Naive thymus-derived CD8-positive, alpha-beta T cell (primary cell): Measurements from ENCODE around the gene MTF2. TPM values are rescaled to one million over a fixed set of nuclear protein-coding genes. Genes with fewer than 3 reads are reported as not detected.

ENCODE experiments used
- ATAC-seq, 2 donors: fragments of 150-1000 bp; cut with Tn5 transposase in 1 of 2; sonication (Bioruptor Pico), chemical (Tn5 transposase) in 1 of 2; 1 replicate in 1 of 2; 2 replicates in 1 of 2; pipeline ENCODE4 v1.10.0; 2021; ENCODE audit warnings: mild to moderate bottlenecking in 2 of 2, moderate library complexity in 2 of 2
- POLR2A ChIA-PET: fragments of 350-600 bp; sonication (Branson Sonifier 250); formaldehyde crosslinking; loops from one replicate; lab custom pipeline; 2021; ENCODE audit warnings: antibody characterized with exemption; lab: Charles Lee
- DNase-seq, 10 donors: peaks; one replicate each; pipeline versions ENCODE4 v3.0.0 to v3.0.0-alpha.2; 2020 to 2022
- H3K27ac Mint-ChIP-seq, 10 donors: one replicate each; pipeline ENCODE4 v1.8.0; 2020 to 2022; ENCODE audit warnings: mild to moderate bottlenecking in 10 of 10, mixed read lengths in 10 of 10, moderate library complexity in 4 of 10, inconsistent platforms in 1 of 10
- H3K27me3 Mint-ChIP-seq, 5 donors: one replicate each; pipeline ENCODE4 v1.8.0; 2021 to 2022; ENCODE audit warnings: mixed read lengths in 5 of 5
- H3K36me3 Mint-ChIP-seq, 3 donors: one replicate each; pipeline ENCODE4 v1.8.0; 2020 to 2022; ENCODE audit warnings: mixed read lengths in 3 of 3, mild to moderate bottlenecking in 2 of 3, inconsistent platforms in 1 of 3
- H3K4me1 Mint-ChIP-seq, 4 donors: one replicate each; pipeline ENCODE4 v1.8.0; 2021 to 2022; ENCODE audit warnings: mixed read lengths in 4 of 4
- H3K4me3 Mint-ChIP-seq, 10 donors: one replicate each; pipeline ENCODE4 v1.8.0; 2020 to 2022; ENCODE audit warnings: mild to moderate bottlenecking in 10 of 10, mixed read lengths in 10 of 10, moderate library complexity in 6 of 10, inconsistent platforms in 1 of 10
- H3K9me3 Mint-ChIP-seq, 9 donors: one replicate each; pipeline ENCODE4 v1.8.0; 2020 to 2022; ENCODE audit warnings: mixed read lengths in 9 of 9, mild to moderate bottlenecking in 3 of 9, inconsistent platforms in 1 of 9, moderate library complexity in 1 of 9
- polyA plus RNA-seq, 3 donors: library from polyadenylated mRNA; unstranded; fragments of 300-500 nt; fragmentation: Illumina TruSeq; gene quantifications; one replicate each; pipeline ENCODE4 v1.2.3, GENCODE V29; 2021
- total RNA-seq, 8 experiments: library from RNA in 2 of 8; stranded (reverse) in 2 of 8; gene quantifications; one replicate each; pipeline ENCODE4 v1.2.3 and lab custom pipeline; 2021 to 2026

MTF2 gene
- total and polyA plus RNA-seq, 5 experiments from 2014 or later = 43.7 to 67.7 (median 53.0) TPM

GRCh38 chr1:93087532-93087931 is 8.4 kb downstream of the MTF2 start:
- Mint-ChIP-seq H3K9me3 (no peaks in the 10 kb centered on the region), H3K36me3 (peaks cover 19 to 62% (median 29%) of the 10 kb centered on the region in 3 donors), H3K27me3 (no peaks in the 10 kb centered on the region), H3K4me1 (peaks cover 22 to 78% (median 67%) of the 10 kb centered on the region in 4 donors), H3K27ac (peak overlapping the region in 2 of 10 donors; percentile 29 to 67), H3K4me3 (peak overlapping the region in 3 of 10 donors; percentile 5 to 14 (median 9))
- DNase-seq = no peak
- POLR2A ChIA-PET = no interaction called here
- ATAC-seq = no peak

- no peaks in the 10 kb centered on the region for H3K27me3 Mint-ChIP-seq
- peaks cover 5 to 34% (median 17%) of the 10 kb centered on the region in 3 donors for H3K36me3 Mint-ChIP-seq
- H3K9me3 Mint-ChIP-seq = no peaks in the 10 kb centered on the region
- POLR2A ChIA-PET = interaction anchor here (0.6 kb wide), 1 partner anchor 9 kb away, joined by 3 read pairs; no protein-coding TSS in a partner anchor
- H3K27ac Mint-ChIP-seq = peak overlapping the region in 8 of 10 donors; percentile 1 to 74 (median 41)
- H3K4me1 Mint-ChIP-seq = peaks cover 17 to 80% (median 73%) of the 10 kb centered on the region in 4 donors
- ATAC-seq = no peak
- H3K4me3 Mint-ChIP-seq = peak overlapping the region in 6 of 10 donors; percentile 16 to 70 (median 42)
- DNase-seq = no peak
Observed at GRCh38 chr1:93093332-93094006, 14.4 kb downstream of the MTF2 start.

GRCh38 chr1:93095804-93096585 is 16.9 kb downstream of the MTF2 start:
- Mint-ChIP-seq H3K36me3 (peaks cover 5 to 19% (median 8%) of the 10 kb centered on the region in 3 donors), H3K4me3 (peak overlapping the region in 6 of 10 donors; percentile 9 to 54 (median 35)), H3K9me3 (no peaks in the 10 kb centered on the region), H3K4me1 (peaks cover 27 to 88% (median 80%) of the 10 kb centered on the region in 4 donors), H3K27ac (peak overlapping the region in 7 of 10 donors; percentile 1 to 73 (median 6)), H3K27me3 (no peaks in the 10 kb centered on the region)
- DNase-seq = no peak
- ATAC-seq = no peak
- POLR2A ChIA-PET = interaction anchor here (0.6 to 1.4 kb wide), 2 partner anchors 17 to 136 kb away, joined by 3 to 6 read pairs; partner anchors contain the start of gene MTF2

- peak overlapping the region in 3 of 10 donors; percentile 16 to 31 (median 16) for H3K27ac Mint-ChIP-seq
- peaks cover 21 to 62% (median 52%) of the 10 kb centered on the region in 4 donors for H3K4me1 Mint-ChIP-seq
- POLR2A ChIA-PET = no interaction called here
- H3K9me3 Mint-ChIP-seq = peaks cover 0 to 14% (median 2%) of the 10 kb centered on the region in 9 donors
- DNase-seq (no peak), ATAC-seq (no peak)
- peaks cover 10 to 42% (median 29%) of the 10 kb centered on the region in 3 donors for H3K36me3 Mint-ChIP-seq
- no peaks in the 10 kb centered on the region for H3K27me3 Mint-ChIP-seq
- H3K4me3 Mint-ChIP-seq = peak overlapping the region in 1 of 10 donors; percentile 6
Observed at GRCh38 chr1:93102142-93102541, 23.1 kb downstream of the MTF2 start.

DNA sequence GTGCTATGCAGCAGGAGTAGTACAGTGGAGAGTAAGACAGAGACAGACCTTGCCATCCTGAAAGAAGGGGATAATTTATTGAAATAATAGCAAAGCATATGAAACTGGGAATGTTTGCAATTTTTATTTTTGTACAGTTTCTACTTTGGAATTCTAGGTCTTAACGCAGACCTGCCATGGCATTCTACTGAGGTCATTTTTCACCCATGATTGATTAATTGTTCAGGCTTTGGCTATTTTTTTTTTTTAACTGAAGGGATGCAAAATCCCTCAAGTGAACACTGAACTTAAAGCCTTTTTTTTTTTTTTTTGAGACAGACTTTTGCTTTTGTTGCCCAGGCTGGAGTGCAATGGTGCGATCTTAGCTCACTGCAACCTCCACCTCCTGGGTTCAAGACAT is 27.1 kb downstream of the MTF2 start:
- POLR2A ChIA-PET = no interaction called here
- no peak overlapping the region for H3K4me3 Mint-ChIP-seq
- peaks cover 0 to 30% (median 10%) of the 10 kb centered on the region in 9 donors for H3K9me3 Mint-ChIP-seq
- no peaks in the 10 kb centered on the region for H3K27me3 Mint-ChIP-seq
- H3K4me1 Mint-ChIP-seq = peaks cover 14 to 53% (median 36%) of the 10 kb centered on the region in 4 donors
- DNase-seq = no peak
- peaks cover 23 to 71% (median 47%) of the 10 kb centered on the region in 3 donors for H3K36me3 Mint-ChIP-seq
- no peak for ATAC-seq
- H3K27ac Mint-ChIP-seq = peak overlapping the region in 2 of 10 donors; percentile 1 to 29

- H3K27ac Mint-ChIP-seq = peak overlapping the region in 3 of 10 donors; percentile 15 to 81 (median 75)
- peaks cover 23 to 76% (median 47%) of the 10 kb centered on the region in 3 donors for H3K36me3 Mint-ChIP-seq
- H3K4me1 Mint-ChIP-seq = peaks cover 12 to 54% (median 34%) of the 10 kb centered on the region in 4 donors
- peak overlapping the region in 1 of 10 donors; percentile 33 for H3K4me3 Mint-ChIP-seq
- POLR2A ChIA-PET = no interaction called here
- no peaks in the 10 kb centered on the region for H3K27me3 Mint-ChIP-seq
- peaks cover 0 to 30% (median 10%) of the 10 kb centered on the region in 9 donors for H3K9me3 Mint-ChIP-seq
- DNase-seq (no peak), ATAC-seq (no peak)
Observed at GRCh38 chr1:93107395-93107794, 28.3 kb downstream of the MTF2 start.

- Mint-ChIP-seq H3K27me3 (no peaks in the 10 kb centered on the region), H3K4me1 (peaks cover 13 to 54% (median 32%) of the 10 kb centered on the region in 4 donors), H3K4me3 (peak overlapping the region in 1 of 10 donors; percentile 36), H3K9me3 (peaks cover 0 to 30% (median 10%) of the 10 kb centered on the region in 9 donors), H3K27ac (no peak overlapping the region), H3K36me3 (peaks cover 23 to 82% (median 47%) of the 10 kb centered on the region in 3 donors)
- DNase-seq = no peak
- no peak for ATAC-seq
- POLR2A ChIA-PET = interaction anchor here (0.6 kb wide), 1 partner anchor 66 kb away, joined by 4 read pairs; no protein-coding TSS in a partner anchor
Observed at GRCh38 chr1:93108335-93108734, 29.3 kb downstream of the MTF2 start.

GRCh38 chr1:93109578-93109977 is 30.5 kb downstream of the MTF2 start:
- peak overlapping the region in 5 of 10 donors; percentile 7 to 83 (median 47) for H3K27ac Mint-ChIP-seq
- H3K36me3 Mint-ChIP-seq = peaks cover 23 to 81% (median 44%) of the 10 kb centered on the region in 3 donors
- no peaks in the 10 kb centered on the region for H3K27me3 Mint-ChIP-seq
- peaks cover 15 to 47% (median 31%) of the 10 kb centered on the region in 4 donors for H3K4me1 Mint-ChIP-seq
- H3K4me3 Mint-ChIP-seq = peak overlapping the region in 2 of 10 donors; percentile 9 to 34
- no peak for DNase-seq
- POLR2A ChIA-PET = interaction anchor here (0.6 kb wide), 1 partner anchor 13 kb away, joined by 4 read pairs; no protein-coding TSS in a partner anchor
- ATAC-seq = no peak
- H3K9me3 Mint-ChIP-seq = peaks cover 0 to 30% (median 10%) of the 10 kb centered on the region in 9 donors

- H3K36me3 Mint-ChIP-seq = peaks cover 24 to 76% (median 37%) of the 10 kb centered on the region in 3 donors
Observed at GRCh38 chr1:93111065-93111464, 32.0 kb downstream of the MTF2 start.

DNA sequence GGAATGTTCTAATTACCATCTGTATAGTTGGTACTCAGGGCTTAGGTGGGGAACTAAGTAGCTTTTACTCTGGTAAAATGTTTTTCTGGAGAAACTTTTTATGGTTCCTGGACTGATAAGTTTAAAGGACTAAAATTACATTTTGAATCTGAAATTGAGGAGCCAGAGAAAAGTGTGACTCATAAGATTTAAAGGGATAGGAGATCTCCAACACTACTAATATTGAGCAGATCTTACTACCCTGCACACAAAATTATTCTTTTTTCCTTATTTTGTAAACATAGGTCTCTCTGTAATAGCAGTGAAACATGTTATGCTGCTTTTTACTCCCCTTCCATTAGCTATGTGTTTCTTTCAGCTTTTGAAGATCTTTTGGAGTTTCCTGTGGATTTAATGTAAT is 32.5 kb downstream of the MTF2 start:
- no peak for ATAC-seq
- Mint-ChIP-seq H3K27me3 (no peaks in the 10 kb centered on the region), H3K27ac (peak overlapping the region in 6 of 10 donors; percentile 26 to 66 (median 43)), H3K36me3 (peaks cover 23 to 77% (median 33%) of the 10 kb centered on the region in 3 donors), H3K4me3 (no peak overlapping the region), H3K4me1 (peaks cover 15 to 39% (median 27%) of the 10 kb centered on the region in 4 donors), H3K9me3 (peaks cover 0 to 22% (median 7%) of the 10 kb centered on the region in 9 donors)
- POLR2A ChIA-PET = no interaction called here
- DNase-seq = no peak

More at GRCh38 chr1:93111065-93111464, 32.0 kb downstream of the MTF2 start:
- no peak for ATAC-seq
- POLR2A ChIA-PET = no interaction called here
- Mint-ChIP-seq H3K4me3 (no peak overlapping the region), H3K27ac (peak overlapping the region in 1 of 10 donors; percentile 36), H3K9me3 (peaks cover 0 to 27% (median 10%) of the 10 kb centered on the region in 9 donors), H3K27me3 (no peaks in the 10 kb centered on the region), H3K4me1 (peaks cover 15 to 40% (median 28%) of the 10 kb centered on the region in 4 donors)
- DNase-seq = no peak

DNA sequence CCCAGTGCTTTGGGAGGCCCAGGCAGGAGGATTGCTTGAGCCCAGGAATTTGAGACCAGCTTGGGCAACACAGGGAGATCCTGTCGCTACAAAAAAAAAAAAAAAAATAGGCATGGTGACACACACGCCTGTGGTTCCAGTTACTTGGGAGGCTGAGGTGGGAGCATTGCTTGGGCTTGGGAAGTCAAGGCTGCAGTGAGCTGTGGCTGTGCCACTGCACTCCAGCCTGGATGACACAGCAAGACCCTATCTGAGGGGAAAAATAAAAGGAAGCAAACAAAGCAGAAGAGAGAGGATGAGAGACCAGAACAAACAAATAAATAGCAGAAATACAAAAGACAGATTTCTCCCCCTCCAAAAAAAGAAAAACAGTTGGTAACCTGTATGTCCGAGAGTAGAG is 34.0 kb downstream of the MTF2 start:
- ATAC-seq (no peak), DNase-seq (no peak)
- Mint-ChIP-seq H3K4me3 (no peak overlapping the region), H3K36me3 (peaks cover 11 to 76% (median 25%) of the 10 kb centered on the region in 3 donors), H3K9me3 (peaks cover 0 to 8% (median 5%) of the 10 kb centered on the region in 9 donors), H3K4me1 (peaks cover 14 to 36% (median 24%) of the 10 kb centered on the region in 4 donors), H3K27me3 (no peaks in the 10 kb centered on the region), H3K27ac (no peak overlapping the region)
- POLR2A ChIA-PET = no interaction called here

DNA sequence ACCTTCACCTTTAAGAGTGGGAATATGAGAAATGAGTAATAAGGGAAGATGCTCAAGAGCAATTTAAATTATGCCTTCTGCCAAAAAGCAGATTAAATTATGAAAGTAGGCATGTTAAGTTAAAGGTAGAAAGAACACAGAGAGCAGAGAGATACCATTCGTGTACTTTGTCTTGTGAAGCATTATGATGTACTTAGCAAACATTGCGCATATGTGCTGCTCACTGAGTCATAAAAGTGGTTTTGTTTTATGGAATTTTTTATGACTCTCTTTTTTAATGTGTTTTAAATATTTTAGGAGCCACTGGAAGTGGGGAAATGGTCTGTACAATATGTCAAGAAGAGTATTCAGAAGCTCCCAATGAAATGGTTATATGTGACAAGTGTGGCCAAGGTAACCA is 35.3 kb downstream of the MTF2 start:
- POLR2A ChIA-PET = no interaction called here
- Mint-ChIP-seq H3K27me3 (no peaks in the 10 kb centered on the region), H3K4me1 (peaks cover 14 to 29% (median 15%) of the 10 kb centered on the region in 4 donors), H3K9me3 (no peaks in the 10 kb centered on the region), H3K4me3 (no peak overlapping the region), H3K27ac (no peak overlapping the region), H3K36me3 (peaks cover 5 to 78% (median 19%) of the 10 kb centered on the region in 3 donors)
- DNase-seq (no peak), ATAC-seq (no peak)
